ENCODE results near the gene OR7A17.

OR7A17 gene

GRCh38 chr19:14886032-14886431 is at the start of gene OR7A17:
OR7A17 (minus strand) TSS chr19:14886132; CDS start chr19:14881355, 4,777 bp downstream.
- H3K79me2 ChIP-seq (ENCODE audit: control insufficient read depth, insufficient read depth, low read length, unreplicated experiment), result no peaks in the 10 kb centered on the region
- no peak within 1 kb of the TSS for H3K27ac ChIP-seq (ENCODE audit: low read depth, low read length)
- no peak within 1 kb of the TSS for H3K4me3 ChIP-seq (ENCODE audit: low read depth, low read length)
- peaks cover 44% of the 10 kb centered on the region for H3K27me3 ChIP-seq (ENCODE audit: insufficient read depth, low read length)
- peaks cover 2% of the 10 kb centered on the region for H3K4me1 ChIP-seq (ENCODE audit: control insufficient read depth, insufficient read depth, low read length, unreplicated experiment)
- no peaks in the 10 kb centered on the region for H3K36me3 ChIP-seq (ENCODE audit: insufficient read depth, low read length)
- H2AFZ ChIP-seq (ENCODE audit: low read length, unreplicated experiment), result no peak within 1 kb of the TSS

DNA sequence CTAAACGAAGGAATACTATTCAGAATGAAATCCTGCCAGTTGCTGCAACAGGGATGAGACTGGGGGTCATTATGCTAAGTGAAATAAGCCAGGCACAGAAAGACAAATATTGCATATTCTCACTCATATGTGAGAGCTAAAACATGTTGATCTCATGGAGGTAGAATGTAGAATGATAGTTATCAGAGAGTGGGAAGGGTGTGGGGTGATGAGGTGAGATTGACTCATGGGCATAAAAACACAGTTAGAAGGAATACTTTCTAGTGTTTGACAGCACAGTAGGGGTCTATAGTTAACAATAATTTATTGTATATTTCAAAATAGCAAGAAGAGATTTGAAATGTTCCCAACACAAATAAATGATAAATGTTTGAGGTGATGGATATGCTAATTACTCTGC is 47.6 kb upstream of the OR7A17 start:
- no peak overlapping the region for H3K4me3 ChIP-seq (ENCODE audit: low read depth, low read length)
- H3K4me1 ChIP-seq (ENCODE audit: control insufficient read depth, insufficient read depth, low read length, unreplicated experiment), result no peaks in the 10 kb centered on the region
- H3K79me2 ChIP-seq (ENCODE audit: control insufficient read depth, insufficient read depth, low read length, unreplicated experiment), result no peaks in the 10 kb centered on the region
- H3K36me3 ChIP-seq (ENCODE audit: insufficient read depth, low read length), result no peaks in the 10 kb centered on the region
- H3K27me3 ChIP-seq (ENCODE audit: insufficient read depth, low read length), result peaks cover 7% of the 10 kb centered on the region
- H2AFZ ChIP-seq (ENCODE audit: low read length, unreplicated experiment), result no peak overlapping the region
- H3K27ac ChIP-seq (ENCODE audit: low read depth, low read length), result no peak overlapping the region

DNA sequence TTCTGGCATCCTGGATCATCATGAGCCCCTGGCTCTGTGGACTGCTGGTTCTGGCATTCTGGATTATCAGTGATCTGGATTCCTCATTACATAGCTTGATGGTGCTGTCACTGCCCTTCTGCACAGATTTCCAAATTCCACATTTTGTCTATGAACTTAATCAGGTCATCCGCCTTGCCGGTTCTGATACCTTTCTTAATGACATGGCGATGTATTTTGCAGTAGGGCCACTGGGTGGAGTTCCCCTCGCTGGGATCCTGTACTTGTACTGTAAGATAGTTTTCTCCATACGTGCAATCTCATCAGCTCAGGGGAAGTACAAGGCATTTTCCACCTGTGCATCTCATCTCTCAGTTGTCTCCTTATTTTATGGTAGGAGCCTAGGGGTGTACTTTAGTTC is 30.9 kb upstream of the OR7A17 start:
- no peaks in the 10 kb centered on the region for H3K4me1 ChIP-seq (ENCODE audit: control insufficient read depth, insufficient read depth, low read length, unreplicated experiment)
- no peak overlapping the region for H3K4me3 ChIP-seq (ENCODE audit: low read depth, low read length)
- H3K27ac ChIP-seq (ENCODE audit: low read depth, low read length), result no peak overlapping the region
- H3K36me3 ChIP-seq (ENCODE audit: insufficient read depth, low read length), result no peaks in the 10 kb centered on the region
- no peaks in the 10 kb centered on the region for H3K79me2 ChIP-seq (ENCODE audit: control insufficient read depth, insufficient read depth, low read length, unreplicated experiment)
- H2AFZ ChIP-seq (ENCODE audit: low read length, unreplicated experiment), result no peak overlapping the region
- peaks cover 17% of the 10 kb centered on the region for H3K27me3 ChIP-seq (ENCODE audit: insufficient read depth, low read length)

GRCh38 chr19:14915116-14915515 is 29.2 kb upstream of the OR7A17 start:
- Histone ChIP-seq H3K4me3 (ENCODE audit: low read depth, low read length) (no peak overlapping the region), H3K27me3 (ENCODE audit: insufficient read depth, low read length) (peaks cover 17% of the 10 kb centered on the region; the same call in 1 of the 2 replicates), H3K79me2 (ENCODE audit: control insufficient read depth, insufficient read depth, low read length, unreplicated experiment) (no peaks in the 10 kb centered on the region), H2AFZ (ENCODE audit: low read length, unreplicated experiment) (no peak overlapping the region), H3K27ac (ENCODE audit: low read depth, low read length) (no peak overlapping the region), H3K36me3 (ENCODE audit: insufficient read depth, low read length) (no peaks in the 10 kb centered on the region), H3K4me1 (ENCODE audit: control insufficient read depth, insufficient read depth, low read length, unreplicated experiment) (no peaks in the 10 kb centered on the region)

GRCh38 chr19:14906711-14907110 is 20.8 kb upstream of the OR7A17 start:
- Histone ChIP-seq H3K4me3 (ENCODE audit: low read depth, low read length) (no peak overlapping the region), H3K79me2 (ENCODE audit: control insufficient read depth, insufficient read depth, low read length, unreplicated experiment) (no peaks in the 10 kb centered on the region), H3K36me3 (ENCODE audit: insufficient read depth, low read length) (no peaks in the 10 kb centered on the region), H3K27ac (ENCODE audit: low read depth, low read length) (no peak overlapping the region), H3K4me1 (ENCODE audit: control insufficient read depth, insufficient read depth, low read length, unreplicated experiment) (no peaks in the 10 kb centered on the region), H3K27me3 (ENCODE audit: insufficient read depth, low read length) (peaks cover 27% of the 10 kb centered on the region), H2AFZ (ENCODE audit: low read length, unreplicated experiment) (no peak overlapping the region)

- no peaks in the 10 kb centered on the region for H3K4me1 ChIP-seq (ENCODE audit: control insufficient read depth, insufficient read depth, low read length, unreplicated experiment)
- H3K27ac ChIP-seq (ENCODE audit: low read depth, low read length), result no peak overlapping the region
- H3K79me2 ChIP-seq (ENCODE audit: control insufficient read depth, insufficient read depth, low read length, unreplicated experiment), result no peaks in the 10 kb centered on the region
- peaks cover 40% of the 10 kb centered on the region for H3K27me3 ChIP-seq (ENCODE audit: insufficient read depth, low read length)
- H3K4me3 ChIP-seq (ENCODE audit: low read depth, low read length), result no peak overlapping the region
- H2AFZ ChIP-seq (ENCODE audit: low read length, unreplicated experiment), result no peak overlapping the region
- H3K36me3 ChIP-seq (ENCODE audit: insufficient read depth, low read length), result no peaks in the 10 kb centered on the region
These were observed 15.8 kb upstream of the OR7A17 start for GRCh38 chr19:14901675-14902260.

DNA sequence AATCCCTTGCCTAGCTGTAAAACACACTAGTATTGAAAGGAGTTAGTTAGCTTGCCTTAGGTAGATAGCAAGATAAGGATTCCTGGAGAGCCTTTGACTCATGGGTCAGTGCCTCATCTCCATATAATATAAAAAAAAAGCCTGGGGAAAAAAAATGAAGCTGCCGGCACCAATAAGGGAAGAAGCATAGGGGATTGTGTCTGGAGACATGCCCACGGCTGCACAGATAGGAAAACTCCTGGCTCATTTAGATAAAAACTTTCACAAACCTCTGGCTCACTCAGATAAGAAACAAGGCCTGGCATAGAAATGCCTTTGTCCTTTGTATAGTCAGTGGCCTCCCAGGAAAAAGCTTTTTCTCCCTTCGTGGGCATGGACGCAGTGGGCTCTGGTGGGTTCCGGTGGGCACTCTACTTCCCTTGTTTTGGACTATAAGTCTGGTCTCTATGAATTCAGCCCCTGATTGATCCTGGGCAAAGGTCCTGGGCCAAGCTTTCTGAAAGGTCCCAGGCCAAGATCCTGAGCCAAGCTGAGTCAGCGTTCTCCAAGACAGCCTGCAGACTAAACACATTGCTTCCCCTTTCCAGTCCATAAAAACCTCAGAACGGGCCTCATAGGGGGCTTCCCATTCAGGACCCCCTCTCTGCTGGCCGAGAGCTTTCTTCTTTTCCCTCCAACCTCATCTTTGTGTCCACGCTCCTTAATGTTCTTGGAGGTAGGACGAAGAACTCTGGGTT is 4.9 kb upstream of the OR7A17 start:
- H3K4me3 ChIP-seq (ENCODE audit: low read depth, low read length), result no peak overlapping the region
- H3K36me3 ChIP-seq (ENCODE audit: insufficient read depth, low read length), result no peaks in the 10 kb centered on the region
- peaks cover 2% of the 10 kb centered on the region for H3K4me1 ChIP-seq (ENCODE audit: control insufficient read depth, insufficient read depth, low read length, unreplicated experiment)
- H3K79me2 ChIP-seq (ENCODE audit: control insufficient read depth, insufficient read depth, low read length, unreplicated experiment), result no peaks in the 10 kb centered on the region
- H2AFZ ChIP-seq (ENCODE audit: low read length, unreplicated experiment), result no peak overlapping the region
- H3K27ac ChIP-seq (ENCODE audit: low read depth, low read length), result no peak overlapping the region
- H3K27me3 ChIP-seq (ENCODE audit: insufficient read depth, low read length), result peaks cover 31% of the 10 kb centered on the region; the same call in 1 of the 2 replicates

- H3K4me1 ChIP-seq (ENCODE audit: control insufficient read depth, insufficient read depth, low read length, unreplicated experiment), result peaks cover 2% of the 10 kb centered on the region
- no peak overlapping the region for H3K27ac ChIP-seq (ENCODE audit: low read depth, low read length)
- H3K36me3 ChIP-seq (ENCODE audit: insufficient read depth, low read length), result no peaks in the 10 kb centered on the region
- H3K27me3 ChIP-seq (ENCODE audit: insufficient read depth, low read length), result peaks cover 35% of the 10 kb centered on the region; the same call in 1 of the 2 replicates
- H3K4me3 ChIP-seq (ENCODE audit: low read depth, low read length), result no peak overlapping the region
- no peaks in the 10 kb centered on the region for H3K79me2 ChIP-seq (ENCODE audit: control insufficient read depth, insufficient read depth, low read length, unreplicated experiment)
- no peak overlapping the region for H2AFZ ChIP-seq (ENCODE audit: low read length, unreplicated experiment)
These were observed 4.2 kb upstream of the OR7A17 start for GRCh38 chr19:14889994-14890642.

DNA sequence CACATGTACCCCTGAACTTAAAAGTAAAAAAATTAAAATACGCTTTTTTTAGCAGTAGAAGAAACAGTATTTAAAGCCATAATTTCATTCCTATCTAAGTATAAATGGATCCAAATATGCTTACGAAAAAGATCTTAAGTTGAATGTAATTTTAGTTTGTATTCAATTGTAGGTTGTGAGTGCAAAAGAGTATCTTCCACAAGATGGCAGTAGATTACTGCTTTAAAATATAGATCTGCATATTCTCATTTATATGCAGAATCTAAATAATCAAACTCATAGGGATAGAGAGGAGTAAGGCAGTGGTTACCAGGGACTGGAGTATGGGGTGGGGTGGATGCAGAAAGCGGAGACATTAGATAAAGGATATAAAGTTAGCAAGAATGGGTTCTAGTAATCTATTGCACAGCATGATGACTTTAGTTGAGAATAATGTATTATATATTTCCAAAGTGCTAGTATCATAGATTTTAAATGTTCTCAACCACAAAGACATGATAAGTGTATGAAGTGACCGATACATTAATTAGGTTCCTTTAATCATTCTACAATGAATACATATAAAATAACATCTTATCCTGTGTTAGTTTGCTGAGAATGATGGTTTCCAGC is 14.2 kb downstream of the OR7A17 start:
- Histone ChIP-seq H3K4me3 (ENCODE audit: low read depth, low read length) (no peak overlapping the region), H3K27ac (ENCODE audit: low read depth, low read length) (no peak overlapping the region), H3K36me3 (ENCODE audit: insufficient read depth, low read length) (no peaks in the 10 kb centered on the region), H3K27me3 (ENCODE audit: insufficient read depth, low read length) (peaks cover 49% of the 10 kb centered on the region), H3K79me2 (ENCODE audit: control insufficient read depth, insufficient read depth, low read length, unreplicated experiment) (no peaks in the 10 kb centered on the region), H2AFZ (ENCODE audit: low read length, unreplicated experiment) (no peak overlapping the region), H3K4me1 (ENCODE audit: control insufficient read depth, insufficient read depth, low read length, unreplicated experiment) (no peaks in the 10 kb centered on the region)

GRCh38 chr19:14868497-14868896 is 17.4 kb downstream of the OR7A17 start:
- H3K27me3 ChIP-seq (ENCODE audit: insufficient read depth, low read length), result peaks cover 43% of the 10 kb centered on the region
- no peak overlapping the region for H2AFZ ChIP-seq (ENCODE audit: low read length, unreplicated experiment)
- no peak overlapping the region for H3K27ac ChIP-seq (ENCODE audit: low read depth, low read length)
- no peaks in the 10 kb centered on the region for H3K36me3 ChIP-seq (ENCODE audit: insufficient read depth, low read length)
- no peak overlapping the region for H3K4me3 ChIP-seq (ENCODE audit: low read depth, low read length)
- no peaks in the 10 kb centered on the region for H3K4me1 ChIP-seq (ENCODE audit: control insufficient read depth, insufficient read depth, low read length, unreplicated experiment)
- no peaks in the 10 kb centered on the region for H3K79me2 ChIP-seq (ENCODE audit: control insufficient read depth, insufficient read depth, low read length, unreplicated experiment)
